Measurements from ENCODE around the gene RGS19.

Gene RGS19

DNA sequence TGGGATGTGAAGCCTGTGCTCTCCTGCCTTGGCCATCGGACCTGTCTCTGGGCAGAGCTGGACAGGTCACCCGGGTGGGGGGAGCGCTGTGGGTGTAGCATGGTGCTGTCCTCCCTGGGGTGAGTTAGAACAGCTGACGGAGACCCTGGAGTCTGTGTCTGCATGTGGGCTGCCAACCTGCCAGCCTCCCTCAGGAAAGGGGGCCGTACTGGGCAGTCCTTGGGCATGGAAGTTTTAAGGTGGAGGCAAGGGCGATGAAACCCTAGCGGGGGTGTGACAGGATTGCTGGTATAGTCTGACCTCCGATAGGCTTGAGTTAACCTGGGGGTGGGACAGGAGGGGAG lies 32.3 kb downstream of the RGS19 start:
- no peak overlapping the region for H3K4me3 ChIP-seq (ENCODE audit: low read depth, low read length)
- DNase-seq (ENCODE audit: low read depth, low spot score): no peak
- ChIA-PET POLR2A (no interaction called here), CTCF (interaction anchor here (0.9 to 1.3 kb wide), 2 partner anchors 9 to 11 kb away, joined by 3 to 4 read pairs; no protein-coding TSS in a partner anchor)
- no peak for TF ChIP-seq CTCF (IDR thresholded peaks at IDR 0.05; ENCODE audit: insufficient read depth, low read length, missing control alignments)

- H3K4me3 ChIP-seq (ENCODE audit: low read depth, low read length): no peak overlapping the region
- DNase-seq (ENCODE audit: low read depth, low spot score): no peak
- POLR2A ChIA-PET: no interaction called here
- no peak for TF ChIP-seq CTCF (IDR thresholded peaks at IDR 0.05; ENCODE audit: insufficient read depth, low read length, missing control alignments)
- CTCF ChIA-PET: interaction anchor here (0.8 to 2.6 kb wide), 4 partner anchors 9 to 76 kb away, joined by 3 to 11 read pairs (median 7); no protein-coding TSS in a partner anchor
These were observed 33.8 kb downstream of the RGS19 start for GRCh38 chr20:64045346-64046011.

DNA sequence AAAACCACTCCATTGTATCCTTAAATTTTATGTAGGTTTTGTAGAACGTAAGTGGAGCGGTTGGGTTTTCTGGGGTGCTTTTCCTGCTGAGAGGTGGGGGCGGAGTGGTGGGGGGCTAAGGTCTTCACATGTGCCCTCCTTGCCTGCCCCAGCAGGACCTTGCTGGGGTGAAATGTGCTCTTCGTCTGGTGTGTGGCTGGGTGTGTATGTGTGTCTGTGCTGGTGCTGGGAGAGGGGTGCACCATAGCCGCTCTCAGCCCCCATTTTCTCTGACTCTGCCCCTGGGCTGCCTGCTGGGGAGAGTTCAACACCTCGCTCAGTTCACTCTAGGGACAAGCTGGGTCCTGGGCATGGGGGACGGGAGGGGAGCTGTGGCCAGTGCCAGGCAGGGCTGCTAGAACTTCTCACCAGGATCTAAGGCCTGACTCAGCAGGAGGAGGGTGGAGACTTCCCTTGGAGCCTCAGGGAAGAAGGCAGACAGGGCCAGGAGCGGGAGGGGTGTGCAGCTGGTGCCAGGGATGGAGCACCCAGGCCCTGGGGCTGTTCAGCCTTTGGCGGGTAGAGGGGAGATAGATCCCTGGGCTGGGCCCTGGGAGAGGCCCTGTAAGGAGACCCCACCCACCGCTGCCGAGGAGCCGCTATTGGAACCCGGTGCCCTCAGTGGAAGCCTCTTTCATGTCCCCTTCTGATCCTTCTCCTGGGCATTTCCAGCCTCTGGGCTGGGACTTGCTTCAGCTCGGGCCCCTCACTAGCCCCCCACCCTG lies 34.7 kb downstream of the RGS19 start:
- H3K4me3 ChIP-seq (ENCODE audit: low read depth, low read length): no peak overlapping the region
- TF ChIP-seq CTCF (IDR thresholded peaks at IDR 0.05; ENCODE audit: insufficient read depth, low read length, missing control alignments): no peak
- DNase-seq (ENCODE audit: low read depth, low spot score): no peak
- CTCF ChIA-PET: interaction anchor here (0.8 to 2.6 kb wide), 5 partner anchors 8 to 77 kb away, joined by 3 to 11 read pairs (median 6); no protein-coding TSS in a partner anchor
- POLR2A ChIA-PET: no interaction called here

DNA sequence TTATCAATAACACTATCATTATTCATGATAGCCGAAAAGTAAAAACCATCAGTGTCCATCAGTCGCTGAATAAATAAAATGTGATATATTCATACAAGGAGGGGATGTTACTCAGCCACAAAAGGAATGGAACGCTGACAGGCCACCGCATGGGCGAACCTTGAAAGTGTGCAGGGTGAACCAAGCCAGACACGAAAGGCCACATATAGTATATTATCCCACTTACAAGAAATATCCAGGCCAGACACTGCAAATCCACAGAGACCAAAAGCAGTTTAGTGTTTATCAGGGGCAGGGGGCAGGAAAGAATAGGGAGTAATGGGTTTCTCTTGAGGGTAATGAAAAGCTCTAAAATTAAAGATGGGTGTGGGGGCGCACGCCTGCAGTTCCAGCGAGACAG lies 35.5 kb downstream of the RGS19 start:
- POLR2A ChIA-PET: interaction anchor here (0.7 kb wide), 1 partner anchor 44 kb away, joined by 3 read pairs; no protein-coding TSS in a partner anchor

DNA sequence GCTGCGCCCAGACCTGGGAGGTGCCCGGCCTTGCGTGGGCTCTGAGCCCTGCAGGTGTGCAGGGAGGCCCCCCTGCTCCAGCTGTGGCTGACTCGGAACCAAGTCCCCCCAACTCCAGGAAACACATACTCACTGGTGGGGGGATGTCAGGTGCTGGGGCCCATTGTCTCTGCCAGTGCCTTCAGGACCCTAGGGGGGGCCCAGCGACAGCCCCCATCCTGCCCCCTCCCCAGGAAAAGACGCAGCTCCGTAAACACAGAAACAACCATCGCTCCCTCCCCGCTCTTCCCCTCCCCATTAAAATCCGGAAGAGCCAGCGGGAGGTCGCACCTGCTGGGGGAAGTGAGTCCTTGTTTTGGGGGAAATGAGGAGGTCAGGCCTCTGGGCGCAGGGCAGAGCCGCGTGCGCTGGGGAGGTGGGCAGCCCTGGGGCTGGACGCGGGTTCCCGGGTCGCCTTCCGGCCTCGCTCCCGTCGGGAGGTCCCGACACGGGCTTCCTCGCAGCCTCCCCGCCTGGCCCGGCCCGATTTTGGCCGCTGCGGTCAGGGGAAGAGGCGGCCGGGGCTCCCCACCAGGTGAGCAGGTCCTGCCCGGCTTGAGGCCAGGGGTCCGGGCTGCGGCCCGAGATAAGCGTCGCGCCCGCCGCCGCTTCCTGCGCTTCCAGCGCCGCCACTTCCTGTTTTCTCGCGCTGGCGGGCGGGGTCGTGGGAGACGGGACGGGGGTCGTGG lies 37.1 kb downstream of the RGS19 start:
- no peak for DNase-seq (ENCODE audit: low read depth, low spot score)
- H3K4me3 ChIP-seq (ENCODE audit: low read depth, low read length): peak overlapping the region; percentile 40
- TF ChIP-seq CTCF (IDR thresholded peaks at IDR 0.05; ENCODE audit: insufficient read depth, low read length, missing control alignments): no peak
- CTCF ChIA-PET: interaction anchor here (0.7 to 4.6 kb wide), 4 partner anchors 17 to 504 kb away, joined by 3 to 54 read pairs (median 6); partner anchors contain the start of genes SAMD10 and TCEA2
- POLR2A ChIA-PET: no interaction called here

More for the DNA sequence above, 35.5 kb downstream of the RGS19 start:
- no peak for DNase-seq (ENCODE audit: low read depth, low spot score)
- CTCF ChIA-PET: interaction anchor here (1.2 to 2.6 kb wide), 3 partner anchors 9 to 14 kb away, joined by 4 to 11 read pairs (median 4); no protein-coding TSS in a partner anchor
- TF ChIP-seq CTCF (IDR thresholded peaks at IDR 0.05; ENCODE audit: insufficient read depth, low read length, missing control alignments): no peak
- no peak overlapping the region for H3K4me3 ChIP-seq (ENCODE audit: low read depth, low read length)

DNA sequence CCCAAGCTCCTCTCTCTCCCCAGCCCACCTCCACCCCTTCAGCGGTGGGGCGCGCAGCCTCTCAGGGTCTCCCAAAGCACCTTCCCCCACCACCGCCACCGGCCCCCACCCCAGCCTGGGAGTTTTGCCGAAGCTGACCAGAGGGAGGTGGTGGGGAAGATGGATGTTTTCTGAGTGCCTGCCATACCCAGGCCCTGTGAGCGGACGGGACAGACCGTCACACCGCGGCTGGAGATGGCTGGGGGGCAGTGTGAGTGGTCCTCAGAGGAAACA lies 37.6 kb downstream of the RGS19 start:
- no peak for DNase-seq (ENCODE audit: low read depth, low spot score)
- no peak overlapping the region for H3K4me3 ChIP-seq (ENCODE audit: low read depth, low read length)
- ChIA-PET CTCF (interaction anchor here (0.7 to 4.6 kb wide), 6 partner anchors 11 to 504 kb away, joined by 3 to 54 read pairs (median 10); partner anchors contain the start of genes SAMD10 and TCEA2), POLR2A (no interaction called here)
- TF ChIP-seq CTCF (IDR thresholded peaks at IDR 0.05; ENCODE audit: insufficient read depth, low read length, missing control alignments): no peak

Data from AG04449 (cell line).